Astrocyte of the cerebellum (primary cell): Measurements from ENCODE around the gene SDC1.

Source experiments
- DNase-seq: peaks from one replicate; pipeline ENCODE4 v3.0.0-alpha.2; 2011; ENCODE audit warnings: low read depth
- H3K4me3 ChIP-seq: 2 replicates; pipeline ENCODE4 v1.5.1; 2011; ENCODE audit warnings: mild to moderate bottlenecking, low read depth, low read length, moderate library complexity
- CTCF ChIP-seq: IDR thresholded peaks from 2 replicates; pipeline ENCODE4 v1.5.1; 2012; ENCODE audit warnings: low read length, low read depth, moderate library complexity, mild to moderate bottlenecking; ENCODE audit errors: missing control alignments
- in situ Hi-C: cut with HindIII; loops from 2 replicates; pipeline ENCODE4 v1.10.0; 2017; ENCODE audit warnings: low sequenced_read_pairs

Gene SDC1

GRCh38 chr2:20210462-20210861 lies 14.5 kb downstream of the SDC1 start:
- TF ChIP-seq CTCF: no peak
- H3K4me3 ChIP-seq: no peak overlapping the region
- no peak for DNase-seq
- in situ Hi-C loops: no loop called here

- no peak overlapping the region for H3K4me3 ChIP-seq
- no peak for DNase-seq
- TF ChIP-seq CTCF: no peak
- in situ Hi-C loops: loop anchor here (5.0 kb wide), 1 partner anchor 42 kb away; no protein-coding TSS in a partner anchor
These were observed 15.4 kb downstream of the SDC1 start for GRCh38 chr2:20209373-20210109.

- no peak for DNase-seq
- no peak for TF ChIP-seq CTCF
- H3K4me3 ChIP-seq: no peak overlapping the region
- in situ Hi-C loops: loop anchor here (5.0 kb wide), 1 partner anchor 41 kb away; no protein-coding TSS in a partner anchor
These were observed 16.5 kb downstream of the SDC1 start for GRCh38 chr2:20208476-20208859.

- TF ChIP-seq CTCF: no peak
- H3K4me3 ChIP-seq: no peak overlapping the region
- DNase-seq: no peak
- in situ Hi-C loops: loop anchor here (5.0 kb wide), 1 partner anchor 40 kb away; no protein-coding TSS in a partner anchor
These were observed 17.9 kb downstream of the SDC1 start for GRCh38 chr2:20207051-20207450.

- H3K4me3 ChIP-seq: no peak overlapping the region
- in situ Hi-C loops: loop anchor here (5.0 kb wide), 1 partner anchor 39 kb away; no protein-coding TSS in a partner anchor
- DNase-seq: no peak
- no peak for TF ChIP-seq CTCF
These were observed 18.9 kb downstream of the SDC1 start for GRCh38 chr2:20205915-20206524.

GRCh38 chr2:20205069-20205468 lies 19.9 kb downstream of the SDC1 start:
- no peak overlapping the region for H3K4me3 ChIP-seq
- no peak for TF ChIP-seq CTCF
- in situ Hi-C loops: loop anchor here (5.0 kb wide), 1 partner anchor 38 kb away; no protein-coding TSS in a partner anchor
- no peak for DNase-seq
